Psoas muscle (tissue), 8 donors: ENCODE results near the gene MST1. TPM values are rescaled to one million over a fixed set of nuclear protein-coding genes. Genes with fewer than 3 reads are reported as not detected.

Experiments used
- ATAC-seq, 4 donors: fragments of 200-7000 bp; cut with Tn5 transposase; one replicate each; pipeline ENCODE4 v1.9.1; 2020; ENCODE audit warnings: moderate library complexity in 3 of 4, mild to moderate bottlenecking in 2 of 4
- DNase-seq, 2 donors: peaks; one replicate each; pipeline ENCODE4 v3.0.0-alpha.2; 2020
- H3K27ac ChIP-seq: fragments of 200-600 bp; one replicate; pipeline ENCODE4 v1.8.0; 2022
- H3K27me3 ChIP-seq, 3 donors: fragments of 200-600 bp in 1 of 3; one replicate each; pipeline versions ENCODE4 v1.6.1 to v1.8.0; 2013 to 2022; ENCODE audit warnings: low read length in 2 of 3, mild to moderate bottlenecking in 2 of 3, moderate library complexity in 1 of 3; ENCODE audit not compliant: insufficient read depth in 3 of 3
- H3K36me3 ChIP-seq, 2 donors: fragments of 200-600 bp in 1 of 2; one replicate each; pipeline versions ENCODE4 v1.6.1 to v1.8.0; 2013 to 2022; ENCODE audit warnings: low read depth in 1 of 2, mild to moderate bottlenecking in 1 of 2, moderate library complexity in 1 of 2; ENCODE audit not compliant: insufficient read depth in 1 of 2
- H3K4me1 ChIP-seq: fragments of 200-600 bp; one replicate; pipeline ENCODE4 v1.8.0; 2022
- H3K4me3 ChIP-seq: fragments of 200-600 bp; one replicate; pipeline ENCODE4 v1.8.0; 2022; ENCODE audit warnings: mild to moderate bottlenecking
- H3K9me3 ChIP-seq: fragments of 200-600 bp; one replicate; pipeline ENCODE4 v1.8.0; 2022
- CTCF ChIP-seq: fragments of 200-600 bp; IDR thresholded peaks from one replicate; pipeline ENCODE4 v1.8.0; 2022; ENCODE audit warnings: antibody characterized with exemption
- WGBS, 3 donors: extraction: QIAGEN DNeasy Blood & Tissue Kit; methylation state at CpG; one replicate each; pipeline versions ENCODE4 v1.1.6 to v1.1.7; 2013; 5-methylcytosine and 5-hydroxymethylcytosine counted together
- intact Hi-C, 2 donors: fragments of 100-400 bp; cut with DNase I; formaldehyde crosslinking; loops; one replicate each; pipeline versions ENCODE4 v1.11.0 to v1.14.2; 2022
- polyA plus RNA-seq, 3 donors: library from polyadenylated mRNA; stranded (reverse); fragments of 200-250 nt; gene quantifications; one replicate each; pipeline ENCODE4 v1.2.3, GENCODE V29; 2013
- total RNA-seq, 4 donors: library from RNA; stranded (reverse); fragmentation: NEBNext Ultra II Directional in 2 of 4; extraction: Animal tissue kit (Norgen Biotek cat#: 25700) in 2 of 4; gene quantifications; one replicate each; pipeline versions ENCODE4 v1.2.1 to v1.2.4, GENCODE V29; 2021 to 2023
- donor health status: healthy with polysubstance abuse.
- donor health status: DM: no; HTN: no; CAD: no; lungs with moderate emphysema.
- donor health status: Bipolar disorder and iron deficiency.
- donor health status: healthy.
- donor health status: DM: yes; HTN: yes; CAD: no.
- donor health status: DM: no; HTN: no; CAD: no.
- donor health status: DM: no; HTN: no; CAD: no.
- donor health status: DM: yes; HTN: yes; CAD: no.

MST1 gene
- total and polyA plus RNA-seq, 7 donors = 1.4 to 7.0 (median 3.2) TPM

- intact Hi-C loops = no loop called here
- ATAC-seq = no peak
Measured at GRCh38 chr3:49725906-49726681, 36.8 kb upstream of the MST1 start.

GRCh38 chr3:49724586-49724985 lies 35.3 kb upstream of the MST1 start:
- peak overlapping the region; percentile 83 for H3K4me3 ChIP-seq
- no peaks in the 10 kb centered on the region for H3K27me3 ChIP-seq
- ATAC-seq (no peak), DNase-seq (peak in 1 of 2 donors; percentile 64)
- peak overlapping the region; percentile 94 for H3K27ac ChIP-seq
- H3K9me3 ChIP-seq = no peaks in the 10 kb centered on the region
- 15 to 23% (median 22%) methylated on average over 6 of the region's 6 CpGs for WGBS, 3 donors
- intact Hi-C loops = no loop called here
- no peak for TF ChIP-seq CTCF
- peaks cover 24% of the 10 kb centered on the region for H3K4me1 ChIP-seq
- H3K36me3 ChIP-seq = peaks cover 2 to 57% of the 10 kb centered on the region in 2 donors

More at GRCh38 chr3:49725906-49726681, 36.8 kb upstream of the MST1 start:
- Histone ChIP-seq H3K27ac (peak overlapping the region; percentile 16), H3K27me3 (no peaks in the 10 kb centered on the region), H3K4me3 (no peak overlapping the region), H3K36me3 (peaks cover 5 to 64% of the 10 kb centered on the region in 2 donors), H3K9me3 (no peaks in the 10 kb centered on the region), H3K4me1 (peaks cover 20% of the 10 kb centered on the region)
- no peak for TF ChIP-seq CTCF
- 77 to 79% (median 77%) methylated on average over 11 of the region's 11 CpGs for WGBS, 3 donors
- no peak for DNase-seq

DNA sequence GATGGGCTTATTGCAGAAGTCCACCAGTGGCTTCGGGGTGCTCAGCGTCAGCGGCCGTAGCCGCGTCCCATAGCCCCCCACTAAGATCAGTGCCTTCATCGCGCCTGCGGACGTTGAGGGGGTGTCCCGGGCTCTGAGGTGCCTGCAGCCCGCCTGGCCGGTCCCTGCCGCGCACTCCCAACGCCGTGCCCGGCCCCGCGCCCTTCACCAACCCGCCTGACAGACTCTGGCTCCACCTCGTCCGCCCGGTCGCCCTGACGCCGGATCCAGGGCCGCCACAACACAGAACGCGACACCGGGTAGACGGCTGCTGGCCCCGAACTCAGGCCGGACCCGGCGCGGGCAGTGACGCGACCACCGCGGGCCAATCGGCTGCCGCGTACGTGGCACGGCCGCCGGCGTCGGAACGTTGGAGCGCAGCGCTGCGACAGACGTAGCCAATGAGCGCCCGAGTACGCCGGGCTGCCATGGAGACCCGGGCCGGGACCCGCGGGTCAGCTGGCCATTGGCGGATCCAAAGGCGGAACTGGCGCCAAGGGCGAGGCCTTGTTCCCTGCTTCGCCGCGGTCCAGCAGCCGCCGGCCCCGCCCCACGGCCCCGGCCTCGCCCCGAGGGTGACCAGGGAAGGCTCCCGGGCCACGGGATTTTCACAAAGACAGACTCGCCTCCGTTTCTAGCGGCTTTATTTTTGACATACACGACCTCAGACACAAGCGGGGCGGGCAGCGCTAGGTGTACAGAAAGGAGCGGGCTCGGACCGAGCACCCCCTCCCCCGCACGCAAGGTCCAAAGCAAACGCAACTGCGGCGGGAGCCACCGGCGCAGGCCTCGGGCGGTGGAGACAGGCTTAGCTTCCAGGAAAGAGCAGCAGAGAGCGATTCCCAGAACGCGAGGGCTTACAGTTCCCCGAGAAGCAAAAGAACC lies 34.6 kb upstream of the MST1 start, which contains the start of gene GMPPB:
TSS of gene GMPPB (minus strand) at position 324 of the 924 bp plus-strand sequence. CDS start at position 99, 225 bp downstream.
- ATAC-seq (peak; percentile 87 to 91 (median 88)), DNase-seq (peak; percentile 98 to 99)
- WGBS, 3 donors = 0 to 1% (median 0%) methylated on average over 91 to 102 of the region's 102 CpGs
- Histone ChIP-seq H3K36me3 (peaks cover 2 to 57% of the 10 kb centered on the region in 2 donors), H3K4me1 (peaks cover 30% of the 10 kb centered on the region), H3K27me3 (no peaks in the 10 kb centered on the region), H3K27ac (peak within 1 kb of the TSS; percentile 94), H3K4me3 (peak within 1 kb of the TSS; percentile 83), H3K9me3 (no peaks in the 10 kb centered on the region)
- intact Hi-C loops = no loop called here
- TF ChIP-seq CTCF = no peak

GRCh38 chr3:49723296-49723627 lies 34.0 kb upstream of the MST1 start:
- Histone ChIP-seq H3K27ac (peak overlapping the region; percentile 94), H3K9me3 (no peaks in the 10 kb centered on the region), H3K27me3 (no peaks in the 10 kb centered on the region), H3K36me3 (peaks cover 2 to 60% of the 10 kb centered on the region in 2 donors), H3K4me3 (peak overlapping the region; percentile 83), H3K4me1 (peaks cover 36% of the 10 kb centered on the region)
- 0% methylated on average over 13 to 20 of the region's 20 CpGs for WGBS, 3 donors
- intact Hi-C loops = no loop called here
- no peak for TF ChIP-seq CTCF
- peak; percentile 39 to 57 (median 52) for ATAC-seq
- DNase-seq = peak; percentile 68 to 84
